HepG2 (cell line): ENCODE results near the gene TTLL8. TPM values are rescaled to one million over a fixed set of nuclear protein-coding genes. Genes with fewer than 3 reads are reported as not detected.

Experiments used
- ATAC-seq: fragments of 200-7000 bp; cut with Tn5 transposase; 3 replicates; pipeline ENCODE4 v1.9.1; 2020; ENCODE audit warnings: mild to moderate bottlenecking, moderate library complexity
- BruUV-seq: library from RNA; stranded (reverse); fragments of 400-500 nt; replicated peaks from 2 replicates; lab custom pipeline; 2021; lab: Mats Ljungman, UMichigan
- CTCF ChIA-PET: fragments of 300-600 bp; formaldehyde crosslinking; extraction: SDS; loops from one replicate; lab custom pipeline; 2021; ENCODE audit warnings: low total read pairs, inconsistent platforms, low intra/inter-chr PET ratio; lab: Yijun Ruan, JAX
- POLR2A ChIA-PET: fragments of 350-600 bp; sonication (Branson Sonifier 250); formaldehyde crosslinking; loops from one replicate; lab custom pipeline; 2020; ENCODE audit warnings: antibody characterized with exemption, inconsistent platforms; lab: Yijun Ruan, JAX
- DNase-seq: peaks from one replicate; pipeline ENCODE4 v3.0.0-alpha.2; 2015; ENCODE audit warnings: low spot score
- FAIRE-seq: peaks from 3 replicates; lab custom pipeline; 2011; peaks lifted over from hg19 to GRCh38; lab: Jason Lieb, UNC
- H2AFZ ChIP-seq: one replicate; pipeline ENCODE4 v1.6.1; 2011; ENCODE audit warnings: low read length, inconsistent platforms
- H3K27ac ChIP-seq: fragments of 300-600 bp; 3 replicates; pipeline ENCODE4 v1.8.0; 2011; ENCODE audit warnings: mixed run types, mild to moderate bottlenecking, mixed read lengths, low read length, inconsistent platforms; ENCODE audit not compliant: insufficient read depth; ENCODE audit errors: extremely low read length
- H3K27me3 ChIP-seq, 2 experiments: fragments of 200-600 bp in 1 of 2; 2 replicates in 1 of 2; 3 replicates in 1 of 2; pipeline versions ENCODE4 v1.6.0 to v1.8.0; 2011; ENCODE audit warnings: low read length in 2 of 2, mild to moderate bottlenecking in 2 of 2, moderate library complexity in 2 of 2, inconsistent platforms in 1 of 2; ENCODE audit not compliant: insufficient read depth in 2 of 2, control insufficient read depth in 1 of 2
- H3K36me3 ChIP-seq, 2 experiments: fragments of 200-600 bp in 1 of 2; replicated peaks in 1 of 2; 2 replicates in 1 of 2; 3 replicates in 1 of 2; pipeline versions ENCODE4 v1.5.1 to v1.8.0; 2011; ENCODE audit warnings: low read length in 2 of 2, inconsistent platforms in 1 of 2; ENCODE audit not compliant: insufficient read depth in 2 of 2, control insufficient read depth in 1 of 2
- H3K4me1 ChIP-seq: 2 replicates; pipeline ENCODE4 v1.5.1; 2012; ENCODE audit warnings: low read length, inconsistent platforms; ENCODE audit not compliant: insufficient read depth
- H3K4me2 ChIP-seq: 2 replicates; pipeline ENCODE4 v1.6.0; 2011; ENCODE audit warnings: low read depth, low read length, inconsistent platforms
- H3K4me3 ChIP-seq, 3 experiments: fragments of 200-600 bp in 1 of 3; sonication (generic), shearing (Covaris generic) in 1 of 3; replicated peaks in 1 of 3; 2 replicates each; pipeline ENCODE4 v1.5.1; 2011 to 2016; ENCODE audit warnings: low read length in 3 of 3, inconsistent platforms in 2 of 3, low read depth in 2 of 3, mild to moderate bottlenecking in 2 of 3, control low read depth in 1 of 3, mixed read lengths in 1 of 3; ENCODE audit not compliant: insufficient read depth in 1 of 3
- H3K79me2 ChIP-seq: one replicate; pipeline ENCODE4 v1.6.1; 2011; ENCODE audit warnings: low read length, inconsistent platforms; ENCODE audit not compliant: insufficient read depth
- H3K9ac ChIP-seq: 2 replicates; pipeline ENCODE4 v1.6.0; 2011; ENCODE audit warnings: mild to moderate bottlenecking, low read depth, low read length, inconsistent platforms; ENCODE audit not compliant: insufficient read depth
- H3K9me3 ChIP-seq: 2 replicates; pipeline ENCODE4 v1.5.1; 2012; ENCODE audit warnings: mild to moderate bottlenecking, low read length
- H4K20me1 ChIP-seq: 2 replicates; pipeline ENCODE4 v1.6.0; 2011; ENCODE audit warnings: inconsistent platforms, mild to moderate bottlenecking, low read length, moderate library complexity; ENCODE audit not compliant: insufficient read depth
- CAMTA2 ChIP-seq: sonication (generic); formaldehyde crosslinking; IDR thresholded peaks from 2 replicates; pipeline ENCODE4 v1.4.0; 2020; ENCODE audit warnings: mild to moderate bottlenecking, missing genetic modification reagents, borderline replicate concordance
- ETV6 ChIP-seq: sonication (generic); formaldehyde crosslinking; conservative IDR thresholded peaks from 2 replicates; pipeline ENCODE4 v1.4.0; 2020; ENCODE audit warnings: missing genetic modification reagents
- EZH2 ChIP-seq: conservative IDR thresholded peaks from 2 replicates; pipeline ENCODE4 v1.6.1; 2012; ENCODE audit warnings: mild to moderate bottlenecking, low read depth, low read length, moderate library complexity
- HNRNPL ChIP-seq: fragments of 200-400 bp; formaldehyde crosslinking; IDR thresholded peaks from 2 replicates; pipeline ENCODE4 v1.6.1; 2017; ENCODE audit warnings: mild to moderate bottlenecking, low read depth, low read length
- ZBTB14 ChIP-seq: sonication (generic); formaldehyde crosslinking; IDR thresholded peaks from 2 replicates; pipeline ENCODE4 v1.4.0; 2020; ENCODE audit warnings: missing genetic modification reagents
- ZFYVE20 ChIP-seq: sonication (generic); formaldehyde crosslinking; IDR thresholded peaks from 2 replicates; pipeline ENCODE4 v1.8.0; 2023; ENCODE audit warnings: low read depth, mild to moderate bottlenecking, moderate library complexity, missing genetic modification reagents, borderline replicate concordance
- ZNF142 ChIP-seq: sonication (generic); formaldehyde crosslinking; IDR thresholded peaks from 2 replicates; pipeline ENCODE4 v1.4.0; 2020; ENCODE audit warnings: missing genetic modification reagents
- ZNF256 ChIP-seq: sonication (generic); formaldehyde crosslinking; conservative IDR thresholded peaks from 2 replicates; pipeline ENCODE4 v1.4.0; 2020; ENCODE audit warnings: missing genetic modification reagents
- ZNF264 ChIP-seq: sonication (generic); formaldehyde crosslinking; IDR thresholded peaks from 2 replicates; pipeline ENCODE4 v1.4.0; 2020; ENCODE audit warnings: missing genetic modification reagents
- WGBS: methylation state at CpG from one replicate; pipeline ENCODE4 v1.1.6; 2017; ENCODE audit warnings: low lambda C conversion rate; 5-methylcytosine and 5-hydroxymethylcytosine counted together
- in situ Hi-C: cut with HindIII; loops from 2 replicates; pipeline ENCODE4 v1.10.0; 2017; ENCODE audit warnings: low pct_unique_long_range_greater_than_20kb; ENCODE audit not compliant: extremely low pct_ligation_motif_present
- intact Hi-C: fragments of 100-400 bp; cut with micrococcal nuclease; formaldehyde crosslinking; loops from one replicate; pipeline ENCODE4 v1.10.0; 2022; ENCODE audit not compliant: unreplicated experiment
- polyA plus RNA-seq, 8 experiments: library from polyadenylated mRNA; depleted of rRNA in 3 of 8; stranded (reverse) in 7 of 8; unstranded in 1 of 8; fragments of >200 nt; fragmentation: Illumina TruSeq in 4 of 8; extraction: Trizol in 4 of 8; gene quantifications; 2 replicates each; pipeline versions ENCODE4 v1.2.1 to v1.2.3, GENCODE V29; 2011 to 2016; ENCODE audit warnings: low read depth in 4 of 8, missing spikeins in 1 of 8, mixed read lengths in 1 of 8; ENCODE audit not compliant: insufficient read depth in 1 of 8
- total RNA-seq, 5 experiments: library from RNA; depleted of rRNA; stranded (reverse); fragments of >200 nt; fragmentation: Illumina TruSeq; extraction: Trizol; gene quantifications; 2 replicates each; pipeline ENCODE4 v1.2.3, GENCODE V29; 2016; ENCODE audit warnings: low read depth in 1 of 5

Gene TTLL8
- total and polyA plus RNA-seq, 2 of the 13 experiments (the other 11 are each of a cell fraction or from before 2014, with no cell fraction given): not detected

GRCh38 chr22:50011447-50012210 lies 46.5 kb downstream of the TTLL8 start:
- ATAC-seq: no peak
- peaks cover 20 to 66% of the 10 kb centered on the region in 2 experiments for H3K27me3 ChIP-seq
- no peak overlapping the region for H2AFZ ChIP-seq
- intact Hi-C loops: no loop called here
- no TSS peak for BruUV-seq
- TF ChIP-seq EZH2 (0 out of 2 replicates have a peak, but pooled peaks have one; percentile 50), ZBTB14 (CRISPR knock-in tag) (no peak), HNRNPL (0 out of 2 replicates have a peak, but pooled peaks have one; percentile 34)
- H3K9ac ChIP-seq: no peak overlapping the region
- H3K27ac ChIP-seq: no peak overlapping the region
- H3K4me3 ChIP-seq: no peak overlapping the region
- WGBS: 27% methylated on average over 14 of the region's 18 CpGs
- POLR2A ChIA-PET: no interaction called here
- no peak overlapping the region for H3K4me2 ChIP-seq
- no peak for FAIRE-seq
- no peak for DNase-seq
- CTCF ChIA-PET: interaction anchor here (1.0 to 1.5 kb wide), 2 partner anchors 12 to 82 kb away, joined by 3 read pairs; no protein-coding TSS in a partner anchor
- in situ Hi-C loops: no loop called here
- no peaks in the 10 kb centered on the region for H3K9me3 ChIP-seq
- no peaks in the 10 kb centered on the region for H4K20me1 ChIP-seq
- no peaks in the 10 kb centered on the region for H3K79me2 ChIP-seq
- peaks cover 4% of the 10 kb centered on the region; the same call in 1 of the 2 replicates for H3K4me1 ChIP-seq
- no peaks in the 10 kb centered on the region for H3K36me3 ChIP-seq

- Histone ChIP-seq H3K27me3 (peaks cover 19 to 62% of the 10 kb centered on the region in 2 experiments), H4K20me1 (no peaks in the 10 kb centered on the region), H3K4me2 (no peak overlapping the region), H3K79me2 (no peaks in the 10 kb centered on the region), H3K4me1 (peaks cover 12% of the 10 kb centered on the region), H3K9ac (no peak overlapping the region), H3K27ac (no peak overlapping the region), H3K9me3 (no peaks in the 10 kb centered on the region), H2AFZ (no peak overlapping the region), H3K36me3 (no peaks in the 10 kb centered on the region), H3K4me3 (no peak overlapping the region)
- in situ Hi-C loops (no loop called here), intact Hi-C loops (no loop called here)
- BruUV-seq: no TSS peak
- POLR2A ChIA-PET: no interaction called here
- CTCF ChIA-PET: no interaction called here
- FAIRE-seq: no peak
- WGBS: 34% methylated on average over 30 of the region's 61 CpGs
- no peak for DNase-seq
- ATAC-seq: no peak
- no peak for TF ChIP-seq ZNF256 (CRISPR knock-in tag)
- TF ChIP-seq ZFYVE20 (CRISPR knock-in tag): no peak
- no peak for TF ChIP-seq ETV6 (CRISPR knock-in tag)
- no peak for TF ChIP-seq CAMTA2 (CRISPR knock-in tag)
- no peak for TF ChIP-seq ZNF142 (CRISPR knock-in tag)
- TF ChIP-seq ZNF264 (CRISPR knock-in tag): no peak
These were observed 47.2 kb downstream of the TTLL8 start for GRCh38 chr22:50010676-50011446.
